IPS DF 6.9 (cell line): ENCODE data around the gene TMEM242.

Experiments used
- DNase-seq: peaks from one replicate; pipeline ENCODE4 v3.0.0-alpha.2; 2013; ENCODE audit warnings: low read depth, low spot score
- H3K27ac ChIP-seq: one replicate; pipeline ENCODE4 v1.5.1; 2013; ENCODE audit warnings: low read length, control low read depth
- H3K27me3 ChIP-seq: 2 replicates; pipeline ENCODE4 v1.6.1; 2013; ENCODE audit warnings: mild to moderate bottlenecking, low read length; ENCODE audit not compliant: control insufficient read depth, insufficient read depth
- H3K36me3 ChIP-seq: 2 replicates; pipeline ENCODE4 v1.6.1; 2013; ENCODE audit warnings: low read length; ENCODE audit not compliant: control insufficient read depth, insufficient read depth
- H3K4me1 ChIP-seq: 2 replicates; pipeline ENCODE4 v1.6.1; 2013; ENCODE audit warnings: low read length; ENCODE audit not compliant: control insufficient read depth, insufficient read depth
- H3K4me3 ChIP-seq: 2 replicates; pipeline ENCODE4 v1.5.1; 2013; ENCODE audit warnings: mild to moderate bottlenecking, low read length
- H3K9me3 ChIP-seq: 2 replicates; pipeline ENCODE4 v1.6.1; 2013; ENCODE audit warnings: low read length, inconsistent platforms; ENCODE audit not compliant: control insufficient read depth, insufficient read depth
- WGBS: extraction: QIAGEN DNeasy Blood & Tissue Kit; methylation state at CpG from one replicate; pipeline ENCODE4 v1.1.7; 2013; ENCODE audit warnings: mixed read lengths, missing lambda C conversion rate; ENCODE audit not compliant: insufficient read length, insufficient coverage; 5-methylcytosine and 5-hydroxymethylcytosine counted together

The TMEM242 gene

GRCh38 chr6:157253699-157254098 is 69.6 kb downstream of the TMEM242 start:
- WGBS: no CpG with 5 or more reads among the region's 7 CpGs
- DNase-seq: no peak

GRCh38 chr6:157253017-157253416 is 70.3 kb downstream of the TMEM242 start:
- Histone ChIP-seq H3K36me3 (no peaks in the 10 kb centered on the region), H3K4me3 (no peak overlapping the region), H3K9me3 (no peaks in the 10 kb centered on the region), H3K27ac (no peak overlapping the region), H3K27me3 (no peaks in the 10 kb centered on the region), H3K4me1 (no peaks in the 10 kb centered on the region)
- DNase-seq: no peak
- WGBS: no CpG with 5 or more reads among the region's 7 CpGs

More at GRCh38 chr6:157253699-157254098, 69.6 kb downstream of the TMEM242 start:
- H3K27me3 ChIP-seq: no peaks in the 10 kb centered on the region
- no peaks in the 10 kb centered on the region for H3K4me1 ChIP-seq
- H3K9me3 ChIP-seq: no peaks in the 10 kb centered on the region
- H3K36me3 ChIP-seq: no peaks in the 10 kb centered on the region
- no peak overlapping the region for H3K4me3 ChIP-seq
- no peak overlapping the region for H3K27ac ChIP-seq

GRCh38 chr6:157251586-157252247 is 71.6 kb downstream of the TMEM242 start:
- DNase-seq: no peak
- no peak overlapping the region for H3K27ac ChIP-seq
- no peak overlapping the region for H3K4me3 ChIP-seq
- no peaks in the 10 kb centered on the region for H3K27me3 ChIP-seq
- WGBS: no CpG with 5 or more reads among the region's 8 CpGs
- no peaks in the 10 kb centered on the region for H3K4me1 ChIP-seq
- H3K9me3 ChIP-seq: no peaks in the 10 kb centered on the region
- H3K36me3 ChIP-seq: no peaks in the 10 kb centered on the region

- no CpG with 5 or more reads among the region's 8 CpGs for WGBS
- no peak for DNase-seq
- H3K27ac ChIP-seq: no peak overlapping the region
- H3K9me3 ChIP-seq: no peaks in the 10 kb centered on the region
- H3K4me1 ChIP-seq: no peaks in the 10 kb centered on the region
- no peaks in the 10 kb centered on the region for H3K27me3 ChIP-seq
- no peaks in the 10 kb centered on the region for H3K36me3 ChIP-seq
- H3K4me3 ChIP-seq: no peak overlapping the region
Measured at GRCh38 chr6:157249826-157250225, 73.5 kb downstream of the TMEM242 start.

GRCh38 chr6:157248264-157248663 is 75.1 kb downstream of the TMEM242 start:
- no peaks in the 10 kb centered on the region for H3K4me1 ChIP-seq
- no CpG with 5 or more reads among the region's 1 CpG for WGBS
- no peaks in the 10 kb centered on the region for H3K36me3 ChIP-seq
- H3K27me3 ChIP-seq: no peaks in the 10 kb centered on the region
- H3K4me3 ChIP-seq: no peak overlapping the region
- no peaks in the 10 kb centered on the region for H3K9me3 ChIP-seq
- no peak overlapping the region for H3K27ac ChIP-seq
- DNase-seq: no peak

- H3K27me3 ChIP-seq: no peaks in the 10 kb centered on the region
- no peak overlapping the region for H3K4me3 ChIP-seq
- H3K4me1 ChIP-seq: no peaks in the 10 kb centered on the region
- no peak for DNase-seq
- no peaks in the 10 kb centered on the region for H3K9me3 ChIP-seq
- no CpG with 5 or more reads among the region's 14 CpGs for WGBS
- no peaks in the 10 kb centered on the region for H3K36me3 ChIP-seq
- H3K27ac ChIP-seq: no peak overlapping the region
Measured at GRCh38 chr6:157246771-157247484, 76.4 kb downstream of the TMEM242 start.

GRCh38 chr6:157246048-157246630 is 77.2 kb downstream of the TMEM242 start:
- no peaks in the 10 kb centered on the region for H3K9me3 ChIP-seq
- H3K36me3 ChIP-seq: no peaks in the 10 kb centered on the region
- WGBS: no CpG with 5 or more reads among the region's 21 CpGs
- H3K4me1 ChIP-seq: no peaks in the 10 kb centered on the region
- H3K27ac ChIP-seq: no peak overlapping the region
- H3K4me3 ChIP-seq: no peak overlapping the region
- H3K27me3 ChIP-seq: no peaks in the 10 kb centered on the region
- no peak for DNase-seq

GRCh38 chr6:157245436-157245835 is 77.9 kb downstream of the TMEM242 start:
- Histone ChIP-seq H3K27ac (no peak overlapping the region), H3K36me3 (no peaks in the 10 kb centered on the region), H3K4me1 (peaks cover 2% of the 10 kb centered on the region; the same call in 1 of the 2 replicates), H3K9me3 (no peaks in the 10 kb centered on the region), H3K27me3 (no peaks in the 10 kb centered on the region), H3K4me3 (no peak overlapping the region)
- DNase-seq: no peak
- no CpG with 5 or more reads among the region's 13 CpGs for WGBS

GRCh38 chr6:157244780-157245179 is 78.5 kb downstream of the TMEM242 start:
- Histone ChIP-seq H3K4me1 (peaks cover 5% of the 10 kb centered on the region; the same call in 1 of the 2 replicates), H3K27ac (no peak overlapping the region), H3K27me3 (no peaks in the 10 kb centered on the region), H3K9me3 (no peaks in the 10 kb centered on the region), H3K36me3 (no peaks in the 10 kb centered on the region), H3K4me3 (no peak overlapping the region)
- no peak for DNase-seq
- no CpG with 5 or more reads among the region's 4 CpGs for WGBS

GRCh38 chr6:157244175-157244574 is 79.1 kb downstream of the TMEM242 start:
- peaks cover 5% of the 10 kb centered on the region; the same call in 1 of the 2 replicates for H3K4me1 ChIP-seq
- H3K27ac ChIP-seq: no peak overlapping the region

More at GRCh38 chr6:157244175-157244574, 79.1 kb downstream of the TMEM242 start:
- no peaks in the 10 kb centered on the region for H3K36me3 ChIP-seq
- H3K4me3 ChIP-seq: no peak overlapping the region
- no CpG with 5 or more reads among the region's 4 CpGs for WGBS
- DNase-seq: no peak
- no peaks in the 10 kb centered on the region for H3K9me3 ChIP-seq
- no peaks in the 10 kb centered on the region for H3K27me3 ChIP-seq
